CD4-positive, alpha-beta T cell (primary cell): ENCODE measurements around the gene NCOA4. TPM values are rescaled to one million over a fixed set of nuclear protein-coding genes. Genes with fewer than 3 reads are reported as not detected.
"Not testable (repeated sequence)": the region's sequence is repeated elsewhere in the genome, so short reads cannot be mapped to it uniquely, and the experiment has no call there.

ENCODE experiments used
- ATAC-seq: fragments of 200-7000 bp; cut with Tn5 transposase; one replicate; pipeline ENCODE4 v1.10.0; 2022; ENCODE audit warnings: mild to moderate bottlenecking; ENCODE audit not compliant: poor library complexity
- CTCF ChIA-PET: fragments of 350-600 bp; sonication (Branson Sonifier 250); formaldehyde crosslinking; loops from one replicate; lab custom pipeline; 2021; ENCODE audit warnings: antibody characterized with exemption, inconsistent platforms; lab: Charles Lee
- POLR2A ChIA-PET: fragments of 350-600 bp; sonication (Branson Sonifier 250); formaldehyde crosslinking; loops from one replicate; lab custom pipeline; 2021; ENCODE audit warnings: antibody characterized with exemption, inconsistent platforms; lab: Charles Lee
- DNase-seq, 14 experiments: peaks; one replicate each; pipeline ENCODE4 v3.0.0-alpha.2; 2013 to 2020; ENCODE audit warnings: mixed read lengths in 2 of 14
- H3K27ac ChIP-seq, 2 donors: one replicate each; pipeline versions ENCODE4 v1.5.1 to v1.7.0; 2013; ENCODE audit warnings: low read length in 2 of 2, low read depth in 1 of 2, mild to moderate bottlenecking in 1 of 2
- H3K27me3 ChIP-seq, 2 experiments: 1 replicate in 1 of 2; 2 replicates in 1 of 2; pipeline versions ENCODE4 v1.6.1 to v1.7.0; 2013; ENCODE audit warnings: low read length in 2 of 2, control low read depth in 1 of 2, mild to moderate bottlenecking in 1 of 2, moderate library complexity in 1 of 2; ENCODE audit not compliant: insufficient read depth in 2 of 2, control insufficient read depth in 1 of 2
- H3K36me3 ChIP-seq: one replicate; pipeline ENCODE4 v1.6.1; 2013; ENCODE audit warnings: low read length, control low read depth; ENCODE audit not compliant: insufficient read depth
- H3K4me1 ChIP-seq: one replicate; pipeline ENCODE4 v1.6.1; 2013; ENCODE audit warnings: low read length, control low read depth; ENCODE audit not compliant: insufficient read depth
- H3K4me3 ChIP-seq: one replicate; pipeline ENCODE4 v1.5.1; 2013; ENCODE audit warnings: mild to moderate bottlenecking, low read length, moderate library complexity
- H3K9me3 ChIP-seq, 2 experiments: 1 replicate in 1 of 2; 2 replicates in 1 of 2; pipeline versions ENCODE4 v1.6.1 to v1.7.0; 2013; ENCODE audit warnings: low read length in 2 of 2, mild to moderate bottlenecking in 2 of 2, control low read depth in 1 of 2, moderate library complexity in 1 of 2; ENCODE audit not compliant: control insufficient read depth in 1 of 2, insufficient read depth in 1 of 2
- H3K27ac Mint-ChIP-seq: one replicate; pipeline ENCODE4 v1.8.0; 2020; ENCODE audit warnings: mixed read lengths
- H3K27me3 Mint-ChIP-seq: one replicate; pipeline ENCODE4 v1.8.0; 2021; ENCODE audit warnings: mixed read lengths
- H3K36me3 Mint-ChIP-seq: one replicate; pipeline ENCODE4 v1.8.0; 2021; ENCODE audit warnings: low read depth, mixed read lengths
- H3K4me1 Mint-ChIP-seq: one replicate; pipeline ENCODE4 v1.8.0; 2021; ENCODE audit warnings: low read depth, mixed read lengths
- H3K4me3 Mint-ChIP-seq: one replicate; pipeline ENCODE4 v1.8.0; 2020; ENCODE audit warnings: mild to moderate bottlenecking, mixed read lengths
- H3K9me3 Mint-ChIP-seq: one replicate; pipeline ENCODE4 v1.8.0; 2020; ENCODE audit warnings: mixed read lengths
- CTCF ChIP-seq: fragments of 200-600 bp; IDR thresholded peaks from one replicate; pipeline ENCODE4 v1.8.0; 2022; ENCODE audit warnings: antibody characterized with exemption, mild to moderate bottlenecking
- intact Hi-C, 2 experiments: fragments of 100-400 bp; cut with DNase I in 1 of 2; cut with micrococcal nuclease in 1 of 2; formaldehyde crosslinking; loops; one replicate each; pipeline versions ENCODE4 v1.15.1 to v1.9.0; 2023 to 2025; cut with DNase I, micrococcal nuclease
- total RNA-seq, 174 experiments: library from RNA in 2 of 174; stranded (reverse) in 2 of 174; gene quantifications; one replicate each; pipeline ENCODE4 v1.2.3 and lab custom pipeline; 2021 to 2026

Gene NCOA4
- total RNA-seq, 2 experiments from 2014 or later = 41.0 to 42.9 TPM

- Histone ChIP-seq H3K27ac (no peak overlapping the region), H3K9me3 (no peaks in the 10 kb centered on the region), H3K4me1 (no peaks in the 10 kb centered on the region), H3K4me3 (no peak overlapping the region), H3K36me3 (peaks cover 86% of the 10 kb centered on the region), H3K27me3 (no peaks in the 10 kb centered on the region)
- Mint-ChIP-seq H3K9me3 (peaks cover 2% of the 10 kb centered on the region), H3K4me3 (no peak overlapping the region), H3K36me3 (peaks cover 94% of the 10 kb centered on the region), H3K27me3 (no peaks in the 10 kb centered on the region), H3K27ac (peak overlapping the region; percentile 2), H3K4me1 (no peaks in the 10 kb centered on the region)
- ChIA-PET CTCF (no interaction called here), POLR2A (interaction anchor here (1.0 to 1.5 kb wide), 2 partner anchors 16 to 256 kb away, joined by 3 to 4 read pairs; no protein-coding TSS in a partner anchor)
- no peak for ATAC-seq
- intact Hi-C loops = no loop called here
- DNase-seq = no peak
- TF ChIP-seq CTCF = no peak
These were observed 27.3 kb downstream of the NCOA4 start for GRCh38 chr10:46002916-46003693.

DNA sequence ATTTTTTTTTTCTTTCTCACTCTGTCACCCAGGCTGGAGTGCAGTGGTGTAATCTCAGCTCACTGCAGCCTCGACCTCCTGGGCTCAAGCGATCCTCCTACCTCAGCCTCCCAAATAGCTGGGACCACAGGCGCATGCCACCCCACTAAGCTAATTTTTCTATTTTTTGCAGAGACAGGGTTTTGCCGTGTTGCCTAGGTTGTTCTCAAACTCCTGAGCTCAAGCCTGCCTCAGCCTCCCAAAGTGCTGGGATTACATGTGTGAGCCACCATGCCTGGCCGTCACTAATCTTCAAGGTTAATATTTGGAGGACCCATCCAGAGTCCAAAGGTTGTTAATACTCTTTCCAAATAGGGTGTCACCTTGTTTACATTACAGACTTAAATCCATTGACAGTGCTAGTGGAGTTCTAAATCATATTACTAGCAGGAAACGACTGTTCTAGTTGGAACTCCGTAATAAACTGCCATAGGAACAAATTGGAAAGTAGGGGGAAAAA is 28.2 kb downstream of the NCOA4 start:
- H3K27me3 ChIP-seq, H3K4me1 Mint-ChIP-seq, H3K4me1 ChIP-seq, H3K27ac ChIP-seq, H3K4me3 ChIP-seq, H3K27me3 Mint-ChIP-seq, DNase-seq, H3K4me3 Mint-ChIP-seq, ATAC-seq, H3K9me3 Mint-ChIP-seq, intact Hi-C loops, H3K9me3 ChIP-seq: not testable (repeated sequence)
- Mint-ChIP-seq H3K36me3 (peaks cover 92% of the 10 kb centered on the region), H3K27ac (peak overlapping the region; percentile 12)
- CTCF ChIA-PET = interaction anchor here (1.3 kb wide), 1 partner anchor 27 kb away, joined by 6 read pairs; no protein-coding TSS in a partner anchor
- H3K36me3 ChIP-seq = peaks cover 86% of the 10 kb centered on the region
- POLR2A ChIA-PET = interaction anchor here (1.2 to 1.4 kb wide), 2 partner anchors 15 to 25 kb away, joined by 3 read pairs; no protein-coding TSS in a partner anchor

- Mint-ChIP-seq H3K4me1 (no peaks in the 10 kb centered on the region), H3K27ac (no peak overlapping the region), H3K9me3 (peaks cover 2% of the 10 kb centered on the region), H3K4me3 (no peak overlapping the region), H3K27me3 (no peaks in the 10 kb centered on the region), H3K36me3 (peaks cover 85% of the 10 kb centered on the region)
- no peaks in the 10 kb centered on the region for H3K27me3 ChIP-seq
- H3K4me3 ChIP-seq = no peak overlapping the region
- ChIA-PET POLR2A (interaction anchor here (1.2 to 1.4 kb wide), 2 partner anchors 16 to 26 kb away, joined by 3 read pairs; no protein-coding TSS in a partner anchor), CTCF (interaction anchor here (1.3 kb wide), 1 partner anchor 28 kb away, joined by 6 read pairs; no protein-coding TSS in a partner anchor)
- TF ChIP-seq CTCF = no peak
- H3K36me3 ChIP-seq = peaks cover 79% of the 10 kb centered on the region
- no peaks in the 10 kb centered on the region for H3K9me3 ChIP-seq
- H3K27ac ChIP-seq = no peak overlapping the region
- intact Hi-C loops = no loop called here
- DNase-seq (no peak), ATAC-seq (no peak)
- no peaks in the 10 kb centered on the region for H3K4me1 ChIP-seq
These were observed 29.2 kb downstream of the NCOA4 start for GRCh38 chr10:46001187-46001756.
